Lung (tissue), 12 donors: ENCODE measurements around the gene OBSCN. TPM values are rescaled to one million over a fixed set of nuclear protein-coding genes. Genes with fewer than 3 reads are reported as not detected.

Experiments used
- ATAC-seq: fragments of 200-7000 bp; cut with Tn5 transposase; one replicate; pipeline ENCODE4 v1.9.1; 2020; ENCODE audit warnings: moderate number of reproducible peaks; ENCODE audit not compliant: insufficient read depth, low FRiP score
- DNase-seq, 3 donors: peaks; one replicate each; pipeline ENCODE4 v3.0.0-alpha.2; 2013 to 2017
- H3K27ac ChIP-seq, 2 donors: one replicate each; pipeline ENCODE4 v1.5.1; 2013; ENCODE audit warnings: mild to moderate bottlenecking in 2 of 2, moderate library complexity in 2 of 2, control low read depth in 1 of 2, inconsistent platforms in 1 of 2, low read depth in 1 of 2, low read length in 1 of 2
- H3K27me3 ChIP-seq, 3 donors: one replicate each; pipeline ENCODE4 v1.5.1; 2013; ENCODE audit warnings: low read length in 2 of 3; ENCODE audit not compliant: control insufficient read depth in 3 of 3, insufficient read depth in 3 of 3
- H3K36me3 ChIP-seq, 4 donors: one replicate each; pipeline ENCODE4 v1.5.1; 2013; ENCODE audit warnings: low read length in 4 of 4, mild to moderate bottlenecking in 1 of 4, moderate library complexity in 1 of 4; ENCODE audit not compliant: control insufficient read depth in 4 of 4, insufficient read depth in 4 of 4
- H3K4me1 ChIP-seq, 5 donors: one replicate each; pipeline ENCODE4 v1.5.1; 2013; ENCODE audit warnings: low read length in 5 of 5, mild to moderate bottlenecking in 2 of 5, moderate library complexity in 1 of 5; ENCODE audit not compliant: control insufficient read depth in 5 of 5, insufficient read depth in 5 of 5
- H3K4me3 ChIP-seq: one replicate; pipeline ENCODE4 v1.5.1; 2013; ENCODE audit warnings: mild to moderate bottlenecking, control low read depth, moderate library complexity
- H3K9ac ChIP-seq, 2 donors: one replicate each; pipeline ENCODE4 v1.5.1; 2013; ENCODE audit warnings: low read length in 2 of 2, control low read depth in 1 of 2; ENCODE audit not compliant: insufficient read depth in 1 of 2
- H3K9me3 ChIP-seq, 4 donors: one replicate each; pipeline ENCODE4 v1.5.1; 2013; ENCODE audit warnings: low read length in 3 of 4, mild to moderate bottlenecking in 1 of 4, moderate library complexity in 1 of 4; ENCODE audit not compliant: control insufficient read depth in 4 of 4, insufficient read depth in 3 of 4
- WGBS, 2 donors: extraction: QIAGEN DNeasy Blood & Tissue Kit; methylation state at CpG; one replicate each; pipeline ENCODE4 v1.1.7; 2013; 5-methylcytosine and 5-hydroxymethylcytosine counted together
- polyA plus RNA-seq, 2 donors: library from polyadenylated mRNA; stranded (reverse); fragments of 200-250 nt; gene quantifications; one replicate each; pipeline ENCODE4 v1.2.1, GENCODE V29; 2013
- total RNA-seq, 2 donors: library from RNA; depleted of rRNA in 1 of 2; stranded (reverse); fragments of >200 nt in 1 of 2; gene quantifications; one replicate each; pipeline ENCODE4 v1.2.1, GENCODE V29; 2014 to 2021
- TF ChIP-seq, protein P1 (sequence below): IDR thresholded peaks from 2 replicates; pipeline ENCODE4 v1.5.1; 2012; ENCODE audit warnings: mild to moderate bottlenecking; ENCODE audit errors: control extremely low read depth, extremely low read depth
- donor health status: control.
- donor health status: control.
- donor health status: Bipolar disorder and iron deficiency.
- donor health status: healthy.
- donor health status: DM: yes; HTN: yes; CAD: no.

The OBSCN gene
- total and polyA plus RNA-seq, 4 donors: 5.1 to 47.3 (median 25.4) TPM

DNA sequence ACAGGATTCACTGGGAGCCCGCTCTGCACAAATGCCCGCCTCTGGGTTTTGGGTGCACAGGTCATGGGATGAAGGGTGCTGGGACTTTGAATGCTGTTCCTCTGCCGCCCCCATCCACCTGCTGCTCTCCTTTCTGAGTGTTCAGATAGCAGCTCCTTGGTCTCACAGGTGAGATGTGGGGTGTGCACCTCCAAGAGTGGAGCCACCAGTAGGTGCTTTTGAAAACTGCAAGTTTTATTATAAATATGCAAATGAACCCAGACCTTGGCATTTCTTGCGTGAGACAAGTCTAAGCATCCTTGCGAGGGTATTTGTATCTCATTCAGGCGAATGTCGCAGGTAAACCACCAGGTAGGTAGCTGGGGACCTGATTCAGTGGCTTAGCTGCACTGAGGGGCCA is 30.2 kb downstream of the OBSCN start:
- WGBS, 2 donors: 97 to 98% methylated on average over 7 of the region's 7 CpGs
- H3K9ac ChIP-seq: no peak overlapping the region
- ATAC-seq: no peak
- H3K4me3 ChIP-seq: no peak overlapping the region
- no peak for DNase-seq
- H3K4me1 ChIP-seq: no peaks in the 10 kb centered on the region
- peaks cover 0 to 24% (median 11%) of the 10 kb centered on the region in 4 donors for H3K9me3 ChIP-seq
- peaks cover 6 to 49% (median 15%) of the 10 kb centered on the region in 4 donors for H3K36me3 ChIP-seq
- TF ChIP-seq, protein P1, sequence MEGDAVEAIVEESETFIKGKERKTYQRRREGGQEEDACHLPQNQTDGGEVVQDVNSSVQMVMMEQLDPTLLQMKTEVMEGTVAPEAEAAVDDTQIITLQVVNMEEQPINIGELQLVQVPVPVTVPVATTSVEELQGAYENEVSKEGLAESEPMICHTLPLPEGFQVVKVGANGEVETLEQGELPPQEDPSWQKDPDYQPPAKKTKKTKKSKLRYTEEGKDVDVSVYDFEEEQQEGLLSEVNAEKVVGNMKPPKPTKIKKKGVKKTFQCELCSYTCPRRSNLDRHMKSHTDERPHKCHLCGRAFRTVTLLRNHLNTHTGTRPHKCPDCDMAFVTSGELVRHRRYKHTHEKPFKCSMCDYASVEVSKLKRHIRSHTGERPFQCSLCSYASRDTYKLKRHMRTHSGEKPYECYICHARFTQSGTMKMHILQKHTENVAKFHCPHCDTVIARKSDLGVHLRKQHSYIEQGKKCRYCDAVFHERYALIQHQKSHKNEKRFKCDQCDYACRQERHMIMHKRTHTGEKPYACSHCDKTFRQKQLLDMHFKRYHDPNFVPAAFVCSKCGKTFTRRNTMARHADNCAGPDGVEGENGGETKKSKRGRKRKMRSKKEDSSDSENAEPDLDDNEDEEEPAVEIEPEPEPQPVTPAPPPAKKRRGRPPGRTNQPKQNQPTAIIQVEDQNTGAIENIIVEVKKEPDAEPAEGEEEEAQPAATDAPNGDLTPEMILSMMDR: no peak
- H3K27me3 ChIP-seq: no peaks in the 10 kb centered on the region
- no peak overlapping the region for H3K27ac ChIP-seq

- no peak overlapping the region for H3K27ac ChIP-seq
- peaks cover 0 to 24% (median 13%) of the 10 kb centered on the region in 4 donors for H3K9me3 ChIP-seq
- no peak for ATAC-seq
- DNase-seq: no peak
- H3K27me3 ChIP-seq: no peaks in the 10 kb centered on the region
- H3K36me3 ChIP-seq: peaks cover 6 to 54% (median 19%) of the 10 kb centered on the region in 4 donors
- H3K4me3 ChIP-seq: no peak overlapping the region
- TF ChIP-seq, protein P1: no peak
- WGBS, 2 donors: 85 to 99% methylated on average over 3 of the region's 3 CpGs
- H3K9ac ChIP-seq: no peak overlapping the region
- no peaks in the 10 kb centered on the region for H3K4me1 ChIP-seq
These were observed 30.6 kb downstream of the OBSCN start for GRCh38 chr1:228238461-228238860.

DNA sequence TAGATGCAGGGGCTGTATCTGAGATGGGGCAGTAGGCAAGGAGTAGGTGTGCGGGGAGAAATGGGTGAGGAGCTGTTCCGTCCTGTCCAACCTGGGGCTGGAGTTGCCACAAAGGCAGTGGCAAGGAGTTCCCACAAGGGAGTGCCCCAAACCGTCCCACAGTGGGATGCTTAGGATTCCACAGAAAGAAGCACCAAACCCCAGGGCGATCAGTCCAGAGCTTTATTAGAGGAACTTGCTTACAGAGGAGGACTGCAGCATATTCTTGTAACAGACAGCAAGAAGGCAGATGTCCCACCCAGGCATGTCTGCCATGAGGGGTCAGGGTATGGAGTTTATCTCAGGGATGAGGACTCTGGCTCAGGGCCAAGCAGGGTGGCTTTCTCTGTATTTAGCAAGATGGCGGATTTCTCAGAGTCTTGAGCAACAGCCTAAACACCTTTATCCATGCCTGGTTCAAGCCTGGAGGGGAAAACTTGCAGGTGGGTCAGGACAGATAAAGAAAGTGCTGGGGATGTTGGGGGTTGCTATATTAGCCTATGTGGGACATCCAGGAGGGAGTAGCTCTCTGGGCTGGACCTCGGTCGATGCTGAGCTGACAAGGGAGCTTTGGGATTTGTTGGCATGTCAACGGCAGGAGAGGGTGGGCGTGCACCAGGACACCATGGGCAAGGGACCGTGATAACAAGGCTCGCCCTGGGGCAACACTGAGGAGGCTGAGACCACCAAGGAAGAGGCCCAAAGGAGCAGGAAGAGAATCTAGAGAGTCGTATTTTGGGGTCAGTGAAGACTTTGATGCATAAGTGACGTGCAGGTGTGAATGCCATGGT is 32.8 kb downstream of the OBSCN start:
- H3K9me3 ChIP-seq: peaks cover 0 to 31% (median 23%) of the 10 kb centered on the region in 4 donors
- peaks cover 14 to 76% (median 31%) of the 10 kb centered on the region in 4 donors for H3K36me3 ChIP-seq
- ATAC-seq: no peak
- no peak overlapping the region for H3K4me3 ChIP-seq
- 90 to 91% methylated on average over 13 of the region's 13 CpGs for WGBS, 2 donors
- no peak overlapping the region for H3K27ac ChIP-seq
- no peaks in the 10 kb centered on the region for H3K4me1 ChIP-seq
- H3K27me3 ChIP-seq: no peaks in the 10 kb centered on the region
- no peak overlapping the region for H3K9ac ChIP-seq
- no peak for DNase-seq
- TF ChIP-seq, protein P1: no peak
